Esophagus muscularis mucosa (tissue), 4 donors: Measurements from ENCODE around the gene YPEL2. TPM values are rescaled to one million over a fixed set of nuclear protein-coding genes. Genes with fewer than 3 reads are reported as not detected.
A peak's percentile ranks its signal among the peaks of the same experiment; 100 is the strongest.

Experiments
- DNase-seq: peaks from one replicate; pipeline ENCODE4 v3.0.0-alpha.2; 2017; ENCODE audit errors: extremely low spot score
- H3K27ac ChIP-seq, 4 donors: fragments of 200-600 bp; sonication (generic); replicated peaks in 1 of 4; 1 replicate in 3 of 4; 2 replicates in 1 of 4; pipeline ENCODE4 v1.5.1; 2016 to 2019; ENCODE audit warnings: mild to moderate bottlenecking in 1 of 4
- H3K27me3 ChIP-seq, 4 donors: fragments of 200-600 bp; sonication (generic); one replicate each; pipeline versions ENCODE4 v1.5.1 to v1.6.0; 2016 to 2019
- H3K36me3 ChIP-seq, 4 donors: fragments of 200-600 bp; sonication (generic); one replicate each; pipeline ENCODE4 v1.5.1; 2016 to 2019
- H3K4me1 ChIP-seq, 4 donors: fragments of 200-600 bp; sonication (generic); one replicate each; pipeline ENCODE4 v1.5.1; 2016 to 2019
- H3K4me3 ChIP-seq, 4 donors: fragments of 200-600 bp; sonication (generic); 1 replicate in 2 of 4; 2 replicates in 2 of 4; pipeline ENCODE4 v1.5.1; 2016 to 2019; ENCODE audit warnings: mild to moderate bottlenecking in 4 of 4, moderate library complexity in 1 of 4
- H3K9me3 ChIP-seq, 4 donors: fragments of 200-600 bp; sonication (generic); 1 replicate in 3 of 4; 2 replicates in 1 of 4; pipeline ENCODE4 v1.5.1; 2016 to 2019
- CTCF ChIP-seq, 3 experiments: fragments of 200-600 bp in 2 of 3; fragments of 450-650 bp in 1 of 3; sonication (generic) in 2 of 3; IDR thresholded peaks; one replicate each; pipeline ENCODE4 v1.5.1; 2017 to 2019; ENCODE audit warnings: antibody characterized with exemption in 3 of 3, mild to moderate bottlenecking in 2 of 3, moderate library complexity in 1 of 3
- EP300 ChIP-seq: sonication (generic); formaldehyde crosslinking; IDR thresholded peaks from one replicate; pipeline ENCODE4 v1.6.1; 2017; ENCODE audit warnings: antibody characterized with exemption
- POLR2A ChIP-seq: fragments of 450-650 bp; IDR thresholded peaks from one replicate; pipeline ENCODE4 v1.6.1; 2017; ENCODE audit warnings: antibody characterized with exemption, moderate library complexity, mild to moderate bottlenecking, low read depth
- POLR2AphosphoS5 ChIP-seq, 2 donors: sonication (generic); formaldehyde crosslinking; IDR thresholded peaks; one replicate each; pipeline ENCODE4 v1.6.1; 2017; ENCODE audit warnings: antibody characterized with exemption in 2 of 2
- WGBS: methylation state at CpG from one replicate; pipeline ENCODE4 v1.1.5; 2018; 5-methylcytosine and 5-hydroxymethylcytosine counted together
- intact Hi-C: fragments of 100-400 bp; cut with DNase I; formaldehyde crosslinking; loops from one replicate; pipeline ENCODE4 v1.15.1; 2023
- total RNA-seq, 4 donors: library from RNA; depleted of rRNA; stranded (reverse); fragments of >200 nt; gene quantifications; one replicate each; pipeline versions ENCODE4 v1.1.0 to v1.2.1, GENCODE V29; 2016

The YPEL2 gene
- total RNA-seq, 4 donors from 2014 or later, result 27.7 to 62.9 (median 28.8) TPM

GRCh38 chr17:59428916-59429485, 97.5 kb downstream of the YPEL2 start:
- no peaks in the 10 kb centered on the region for H3K9me3 ChIP-seq
- no peak for TF ChIP-seq POLR2A
- no peak for TF ChIP-seq EP300
- no peak for TF ChIP-seq POLR2AphosphoS5 (IDR thresholded peaks at IDR 0.05)
- no peak for TF ChIP-seq CTCF (IDR thresholded peaks at IDR 0.05)
- no peak overlapping the region for H3K4me3 ChIP-seq
- H3K27me3 ChIP-seq, result no peaks in the 10 kb centered on the region
- intact Hi-C loops, result no loop called here
- peaks cover 48 to 57% (median 54%) of the 10 kb centered on the region in 4 donors for H3K4me1 ChIP-seq
- H3K36me3 ChIP-seq, result no peaks in the 10 kb centered on the region
- DNase-seq, result no peak
- peak overlapping the region; percentile 82 to 88 (median 86) for H3K27ac ChIP-seq
- WGBS, result 63% methylated on average over 6 of the region's 6 CpGs

GRCh38 chr17:59431601-59432000, 100.1 kb downstream of the YPEL2 start:
- intact Hi-C loops, result no loop called here
- no peak for DNase-seq
- H3K4me1 ChIP-seq, result peaks cover 22 to 45% (median 39%) of the 10 kb centered on the region in 4 donors

GRCh38 chr17:59432657-59433056, 101.2 kb downstream of the YPEL2 start:
- Histone ChIP-seq H3K27me3 (no peaks in the 10 kb centered on the region), H3K9me3 (no peaks in the 10 kb centered on the region), H3K27ac (no peak overlapping the region), H3K36me3 (no peaks in the 10 kb centered on the region), H3K4me3 (no peak overlapping the region), H3K4me1 (peaks cover 18 to 43% (median 37%) of the 10 kb centered on the region in 4 donors)
- intact Hi-C loops, result no loop called here
- 96% methylated on average over 1 of the region's 1 CpG for WGBS
- no peak for DNase-seq
- TF ChIP-seq POLR2AphosphoS5 (IDR thresholded peaks at IDR 0.05) (no peak), POLR2A (no peak), CTCF (IDR thresholded peaks at IDR 0.05) (no peak), EP300 (no peak)

More at GRCh38 chr17:59431601-59432000, 100.1 kb downstream of the YPEL2 start:
- H3K27me3 ChIP-seq, result no peaks in the 10 kb centered on the region
- no peak overlapping the region for H3K4me3 ChIP-seq
- no peaks in the 10 kb centered on the region for H3K9me3 ChIP-seq
- H3K27ac ChIP-seq, result no peak overlapping the region
- TF ChIP-seq EP300, result no peak
- TF ChIP-seq POLR2A, result no peak
- no peak for TF ChIP-seq CTCF (IDR thresholded peaks at IDR 0.05)
- TF ChIP-seq POLR2AphosphoS5 (IDR thresholded peaks at IDR 0.05), result no peak
- H3K36me3 ChIP-seq, result no peaks in the 10 kb centered on the region

- DNase-seq, result no peak
- Histone ChIP-seq H3K4me1 (peaks cover 9 to 35% (median 28%) of the 10 kb centered on the region in 4 donors), H3K4me3 (no peak overlapping the region), H3K27ac (no peak overlapping the region), H3K36me3 (no peaks in the 10 kb centered on the region), H3K27me3 (no peaks in the 10 kb centered on the region), H3K9me3 (no peaks in the 10 kb centered on the region)
- no peak for TF ChIP-seq POLR2A
- no peak for TF ChIP-seq POLR2AphosphoS5 (IDR thresholded peaks at IDR 0.05)
- no peak for TF ChIP-seq CTCF (IDR thresholded peaks at IDR 0.05)
- TF ChIP-seq EP300, result no peak
- WGBS, result 88% methylated on average over 2 of the region's 2 CpGs
- intact Hi-C loops, result no loop called here
These were observed 102.1 kb downstream of the YPEL2 start for GRCh38 chr17:59433586-59433985.

- WGBS, result 87% methylated on average over 3 of the region's 3 CpGs
- no peaks in the 10 kb centered on the region for H3K27me3 ChIP-seq
- no peak for DNase-seq
- H3K4me3 ChIP-seq, result no peak overlapping the region
- TF ChIP-seq POLR2AphosphoS5 (IDR thresholded peaks at IDR 0.05), result no peak
- TF ChIP-seq CTCF (IDR thresholded peaks at IDR 0.05), result no peak
- TF ChIP-seq EP300, result no peak
- TF ChIP-seq POLR2A, result no peak
- H3K4me1 ChIP-seq, result peaks cover 12 to 35% (median 21%) of the 10 kb centered on the region in 4 donors
- H3K9me3 ChIP-seq, result no peaks in the 10 kb centered on the region
- no peak overlapping the region for H3K27ac ChIP-seq
- intact Hi-C loops, result no loop called here
- no peaks in the 10 kb centered on the region for H3K36me3 ChIP-seq
These were observed 103.0 kb downstream of the YPEL2 start for GRCh38 chr17:59434429-59434828.
